Kasumi-1 (cell line): ENCODE data around the gene RBBP8.
A peak's percentile ranks its signal among the peaks of the same experiment; 100 is the strongest.
"Not testable (repeated sequence)": the region's sequence is repeated elsewhere in the genome, so short reads cannot be mapped to it uniquely, and the experiment has no call there.

Source experiments
- DNase-seq, 2 experiments: peaks; one replicate each; lab custom pipeline; 2025; lab: John Stamatoyannopoulos, UW

RBBP8 gene

GRCh38 chr18:22943847-22944246 is 10.7 kb downstream of the RBBP8 start:
- no peak for DNase-seq

- no peak for DNase-seq
Measured at GRCh38 chr18:22946217-22946616, 13.1 kb downstream of the RBBP8 start.

DNA sequence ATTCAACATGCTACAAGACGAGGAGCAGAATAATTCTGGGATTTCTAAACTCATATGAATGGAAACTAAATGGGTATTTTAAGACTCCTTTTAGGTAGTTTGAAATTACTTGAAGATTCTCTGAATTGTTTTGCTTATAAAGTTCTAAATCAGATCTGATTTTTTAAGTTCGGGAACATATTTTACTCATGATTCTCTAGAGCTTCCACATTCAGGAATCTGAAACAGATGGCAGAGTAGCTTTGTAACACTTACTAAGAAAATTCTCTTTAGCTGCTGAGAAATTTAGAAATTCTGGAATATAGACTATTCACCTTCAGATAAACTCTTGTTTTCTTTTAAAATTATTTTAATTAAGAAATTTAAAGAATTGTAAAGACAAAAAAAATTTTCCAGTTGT is 13.7 kb downstream of the RBBP8 start:
- no peak for DNase-seq

DNA sequence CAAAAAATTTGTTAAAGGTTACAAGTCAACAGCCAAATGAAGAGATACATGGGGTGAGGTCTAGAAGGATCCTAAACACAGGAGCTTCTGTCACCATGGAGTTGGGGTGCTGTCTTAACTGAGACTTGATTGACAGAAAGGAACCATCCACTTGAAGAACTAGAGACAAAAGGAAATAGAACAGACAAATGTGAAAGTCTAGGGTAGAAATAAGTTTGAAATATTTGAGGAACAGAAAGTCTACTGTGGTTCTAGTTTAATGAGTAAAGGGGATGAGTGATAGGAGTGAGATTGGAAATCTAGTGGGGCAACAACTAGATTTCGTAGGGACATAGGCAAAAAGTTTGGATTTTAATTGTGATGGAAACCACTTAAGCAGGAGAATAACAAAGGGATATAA is 18.7 kb downstream of the RBBP8 start:
- DNase-seq, result no peak

- DNase-seq, result peak in 1 of 2 experiments; percentile 29
Measured at GRCh38 chr18:22952525-22952924, 19.4 kb downstream of the RBBP8 start.

DNA sequence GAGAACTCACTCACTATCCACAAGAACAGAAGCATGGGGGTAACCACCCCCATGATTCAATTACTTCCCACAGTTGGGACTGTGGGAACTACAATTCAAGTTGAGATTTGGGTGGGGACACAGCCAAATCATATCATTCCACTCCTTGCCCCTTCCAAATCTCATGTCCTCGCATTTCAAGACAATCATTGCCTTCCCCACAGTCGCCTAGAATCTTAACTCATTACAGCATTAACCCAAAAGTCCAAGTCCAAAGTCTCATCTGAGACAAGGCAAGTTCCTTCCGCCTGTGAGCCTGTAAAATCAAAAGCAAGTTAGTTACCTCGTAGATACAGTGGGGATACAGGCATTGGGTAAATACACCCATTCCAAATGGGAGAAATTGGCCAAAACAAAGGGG is 20.9 kb downstream of the RBBP8 start:
- DNase-seq, result not testable (repeated sequence)

GRCh38 chr18:22956226-22956625 is 23.1 kb downstream of the RBBP8 start:
- DNase-seq, result no peak

GRCh38 chr18:22961156-22961555 is 28.0 kb downstream of the RBBP8 start:
- DNase-seq, result no peak

GRCh38 chr18:22962004-22962403 is 28.9 kb downstream of the RBBP8 start:
- no peak for DNase-seq

GRCh38 chr18:22964116-22964515 is 31.0 kb downstream of the RBBP8 start:
- no peak for DNase-seq

DNA sequence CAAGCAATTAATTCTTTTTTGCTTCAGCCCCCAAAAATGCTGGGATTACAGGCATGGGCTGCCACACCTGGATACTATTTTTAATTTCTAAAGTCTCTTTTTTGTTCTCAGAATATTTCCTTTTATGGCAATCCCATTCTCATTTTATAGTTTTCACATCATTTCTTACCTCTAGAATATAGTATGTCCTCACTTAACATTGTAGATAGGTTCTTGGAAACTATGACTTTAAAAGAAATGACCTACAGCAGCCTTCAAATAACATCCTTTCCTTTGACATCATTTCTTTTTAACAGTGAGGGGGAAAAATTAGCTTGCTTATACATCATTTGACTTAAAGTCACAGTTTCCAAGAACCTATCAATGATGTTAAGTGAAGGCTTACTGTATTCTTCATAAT is 31.6 kb downstream of the RBBP8 start:
- DNase-seq, result no peak

GRCh38 chr18:22971038-22971437 is 37.9 kb downstream of the RBBP8 start:
- no peak for DNase-seq

DNA sequence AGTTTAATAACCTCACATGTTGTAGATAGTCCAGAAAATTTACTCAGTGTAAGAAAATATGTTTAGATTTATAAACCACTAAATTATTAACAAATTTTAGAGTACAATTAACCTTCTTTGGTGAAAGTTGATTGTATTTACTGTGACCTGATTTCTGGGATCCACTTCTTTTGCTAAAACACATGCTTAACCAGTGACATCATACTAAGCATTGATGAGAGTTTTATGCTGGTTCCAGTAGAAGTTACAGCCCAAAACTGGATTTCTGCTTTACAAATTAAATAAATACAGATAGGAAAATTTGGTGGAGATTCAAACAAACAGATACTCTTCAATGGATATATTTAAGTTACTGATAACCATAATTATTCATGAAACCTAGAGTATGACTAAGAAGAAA is 40.9 kb downstream of the RBBP8 start:
- no peak for DNase-seq

DNA sequence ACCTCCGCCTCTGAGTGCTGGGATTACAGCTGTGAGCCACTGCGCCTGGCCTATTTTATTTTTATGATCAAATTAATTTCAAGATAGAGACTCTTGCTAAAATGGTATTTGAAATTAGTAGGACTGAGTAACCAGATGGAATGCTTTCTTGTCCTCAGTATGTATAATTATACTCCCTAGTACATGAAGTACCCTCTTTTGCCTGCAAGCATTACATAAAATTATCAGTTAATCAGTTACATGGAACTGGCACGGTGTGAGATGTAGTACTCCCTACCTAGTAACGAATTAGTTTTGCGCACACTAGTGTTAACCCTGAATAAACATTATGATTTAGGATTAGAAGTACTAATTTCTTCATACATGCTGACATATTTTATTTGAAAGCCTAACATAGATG is 41.6 kb downstream of the RBBP8 start:
- no peak for DNase-seq

DNA sequence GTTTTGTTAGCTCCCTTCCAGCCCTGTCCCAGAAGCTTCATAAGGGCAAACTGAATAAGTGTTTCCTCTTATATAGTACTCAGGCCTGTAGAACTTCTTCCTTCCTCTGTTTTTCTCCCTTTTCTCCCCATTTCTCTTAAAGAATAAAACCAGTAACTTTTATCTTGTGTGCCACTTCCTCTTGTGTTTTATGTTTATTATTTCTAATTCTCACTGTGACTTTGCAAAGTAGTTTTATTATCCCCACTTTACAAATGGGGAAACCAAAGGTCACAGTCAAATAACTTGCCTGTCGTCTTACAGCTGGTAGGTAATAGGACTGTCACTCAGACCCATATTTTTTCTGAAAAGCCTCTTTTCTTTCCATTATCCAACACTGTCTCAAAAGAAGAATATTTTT is 42.4 kb downstream of the RBBP8 start:
- DNase-seq, result peak; percentile 58 to 64

GRCh38 chr18:22977847-22978701 is 44.9 kb downstream of the RBBP8 start:
- no peak for DNase-seq

DNA sequence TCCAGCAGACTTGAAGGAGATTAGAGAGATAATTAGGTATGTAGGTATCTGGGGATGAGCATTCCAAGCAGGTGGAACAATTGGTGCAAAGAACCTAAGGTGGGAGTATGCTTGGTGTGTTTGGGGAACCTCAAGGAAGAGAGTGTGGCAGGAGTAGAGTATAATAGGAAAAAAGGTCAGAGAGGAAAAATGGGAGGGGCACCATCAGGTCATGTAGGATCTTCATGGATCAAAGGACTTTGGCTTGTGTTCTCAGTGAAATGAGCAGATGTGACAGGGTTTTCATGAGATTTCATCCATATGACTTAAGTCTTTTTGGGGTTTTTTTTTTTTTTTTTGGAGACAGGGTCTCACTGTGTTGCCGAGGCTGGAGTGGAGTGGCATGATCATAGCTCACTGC is 47.3 kb downstream of the RBBP8 start:
- DNase-seq, result no peak

DNA sequence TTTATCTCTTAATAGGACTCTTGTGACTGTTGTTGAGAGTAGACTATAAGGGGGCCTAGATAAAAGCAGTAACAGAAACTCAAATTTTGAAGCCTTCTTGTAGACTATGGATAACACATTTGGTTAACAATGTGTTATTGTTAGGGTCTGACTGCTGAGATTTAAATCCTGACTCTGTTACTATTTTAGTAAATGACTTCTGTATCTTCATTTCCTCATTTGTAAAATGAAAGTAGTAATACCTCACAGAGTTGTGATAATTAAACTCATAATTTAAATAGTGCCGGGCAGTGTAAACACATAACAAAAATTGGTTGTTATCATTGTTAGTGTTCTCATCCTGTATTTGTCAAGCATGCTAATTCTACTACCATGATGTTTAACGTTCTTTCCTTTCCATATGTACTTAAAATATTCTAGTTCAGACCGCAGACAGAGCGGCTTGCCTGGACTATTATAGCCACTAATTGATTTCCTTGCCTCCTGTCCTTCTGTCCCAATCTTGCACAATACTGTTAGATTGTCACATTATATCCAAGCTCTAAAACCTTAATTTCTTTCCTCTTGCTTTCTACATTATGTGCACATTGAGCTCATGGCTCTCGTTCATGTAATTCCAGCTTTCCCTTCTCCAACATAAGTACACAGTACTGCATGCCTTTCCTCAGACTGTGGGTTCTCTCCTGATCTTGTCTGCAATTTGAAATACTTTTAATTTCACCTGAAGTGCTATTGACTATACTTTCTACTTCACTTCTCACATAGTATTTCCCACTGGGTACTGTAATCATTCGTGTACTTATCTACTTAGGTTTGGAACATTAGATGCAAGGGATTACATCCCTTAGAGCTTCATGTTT is 48.4 kb downstream of the RBBP8 start:
- no peak for DNase-seq

- peak; percentile 68 to 76 for DNase-seq
Measured at GRCh38 chr18:22983175-22983574, 50.0 kb downstream of the RBBP8 start.

GRCh38 chr18:22985250-22985649 is 52.1 kb downstream of the RBBP8 start:
- DNase-seq, result no peak

DNA sequence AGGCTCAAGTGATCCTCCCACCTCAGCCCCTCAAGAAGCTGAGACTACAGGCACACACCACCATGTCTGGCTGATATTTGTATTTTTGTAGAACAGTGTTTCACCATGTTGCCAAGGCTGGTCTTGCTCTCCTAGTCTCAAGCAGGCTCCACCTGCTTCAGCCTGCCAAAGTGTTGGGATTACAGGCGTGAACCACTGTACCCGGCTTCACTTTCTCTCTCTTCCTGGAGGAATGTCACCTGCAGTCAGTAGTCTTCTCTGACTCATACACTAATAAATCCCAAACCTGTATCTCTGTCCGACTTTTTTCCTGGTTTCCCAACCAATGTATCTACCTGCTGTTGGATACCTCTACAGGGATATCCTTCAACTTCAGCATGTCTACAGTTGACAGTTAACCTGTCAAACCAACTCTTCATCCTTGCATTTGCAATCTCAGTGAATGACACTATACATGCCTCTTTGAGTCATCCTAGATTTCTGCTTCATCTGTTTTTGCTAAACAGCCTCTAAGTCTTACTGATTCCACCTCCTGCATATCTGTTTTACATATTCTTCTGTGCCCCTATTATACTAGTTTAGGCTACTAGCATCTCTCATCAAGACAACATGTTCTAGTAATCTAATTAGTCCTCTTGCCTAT is 54.5 kb downstream of the RBBP8 start:
- DNase-seq, result no peak

DNA sequence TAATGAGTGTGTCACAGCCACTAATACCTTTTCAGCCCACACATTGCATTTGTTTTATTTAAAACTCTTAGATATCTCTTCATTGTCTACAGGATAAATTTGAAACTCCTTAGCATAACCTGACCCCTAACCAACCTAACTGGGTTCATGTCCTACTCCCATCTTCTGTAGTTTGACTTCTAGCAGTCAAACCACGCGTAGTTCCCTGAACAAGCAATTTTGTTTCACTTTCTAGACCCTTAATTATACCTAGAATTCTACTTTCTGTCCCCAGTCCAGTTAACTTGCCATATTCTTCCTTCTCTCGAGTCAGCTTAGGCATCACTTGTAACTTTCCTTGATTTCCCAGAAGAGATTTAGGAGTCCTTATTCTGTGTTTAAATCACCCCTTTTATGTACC is 55.1 kb downstream of the RBBP8 start:
- no peak for DNase-seq

GRCh38 chr18:22998344-22998743 is 65.2 kb downstream of the RBBP8 start:
- DNase-seq, result no peak
